Frontal cortex (tissue), 4 donors: ENCODE data around the gene AHSG. TPM values are rescaled to one million over a fixed set of nuclear protein-coding genes. Genes with fewer than 3 reads are reported as not detected.

Source experiments
- DNase-seq, 2 donors: peaks; one replicate each; pipeline ENCODE4 v3.0.0; 2012; ENCODE audit warnings: low spot score in 2 of 2
- FAIRE-seq: peaks from 2 replicates; lab custom pipeline; 2012; peaks lifted over from hg19 to GRCh38; lab: Jason Lieb, UNC
- small RNA-seq: library from RNA; depleted of rRNA; stranded (forward); fragments of <200 nt; gene quantifications from one replicate; pipeline ENCODE3, GENCODE V24; 2014
- total RNA-seq: library from RNA; depleted of rRNA; stranded (reverse); fragments of >200 nt; gene quantifications from one replicate; pipeline ENCODE4 v1.2.3, GENCODE V29; 2014
- donor health status: control.
- donor health status: control.
- donor health status: control.

Gene AHSG
- total RNA-seq, 1 donor from 2014 or later, result not detected

- no peak for DNase-seq
- FAIRE-seq, result no peak
Observed at GRCh38 chr3:186669378-186670084, 56.7 kb downstream of the AHSG start.

- FAIRE-seq (no peak), DNase-seq (no peak)
Observed at GRCh38 chr3:186670155-186670554, 57.3 kb downstream of the AHSG start.

Small RNA genes within 50 kb of the gene (small RNA-seq; reads per million reads assigned to genes)
- gene RF00017, result not detected

Other genes with a start within 250 kb of the AHSG start
- gene CRYGS, start 68.7 kb upstream of the AHSG start, total RNA-seq, result 1.6 TPM
- 32.2 TPM for gene TBCCD1, start 45.7 kb upstream of the AHSG start, total RNA-seq
- gene DNAJB11, start 42.3 kb upstream of the AHSG start, total RNA-seq, result 31.4 TPM
- not detected for gene FETUB, start 27.3 kb downstream of the AHSG start, total RNA-seq
- gene HRG, start 53.0 kb downstream of the AHSG start, total RNA-seq, result not detected
- not detected for gene KNG1, start 104.3 kb downstream of the AHSG start, total RNA-seq
- gene EIF4A2, start 170.5 kb downstream of the AHSG start, total RNA-seq, result 1,507 TPM
- 22.8 TPM for gene RFC4, start 193.4 kb downstream of the AHSG start, total RNA-seq
- not detected for gene ADIPOQ, start 229.7 kb downstream of the AHSG start, total RNA-seq